GM12875 (cell line): ENCODE measurements around the gene TTLL6.

Experiments
- H3K4me3 ChIP-seq: one replicate; pipeline ENCODE4 v1.5.1; 2011; ENCODE audit warnings: low read depth, low read length, control low read depth
- TF ChIP-seq, protein P1 (sequence below): IDR thresholded peaks from 2 replicates; pipeline ENCODE4 v1.5.1; 2011; ENCODE audit warnings: low read depth, mild to moderate bottlenecking, control low read depth, inconsistent platforms, low read length, moderate library complexity, borderline replicate concordance; ENCODE audit not compliant: insufficient read depth

TTLL6 gene

DNA sequence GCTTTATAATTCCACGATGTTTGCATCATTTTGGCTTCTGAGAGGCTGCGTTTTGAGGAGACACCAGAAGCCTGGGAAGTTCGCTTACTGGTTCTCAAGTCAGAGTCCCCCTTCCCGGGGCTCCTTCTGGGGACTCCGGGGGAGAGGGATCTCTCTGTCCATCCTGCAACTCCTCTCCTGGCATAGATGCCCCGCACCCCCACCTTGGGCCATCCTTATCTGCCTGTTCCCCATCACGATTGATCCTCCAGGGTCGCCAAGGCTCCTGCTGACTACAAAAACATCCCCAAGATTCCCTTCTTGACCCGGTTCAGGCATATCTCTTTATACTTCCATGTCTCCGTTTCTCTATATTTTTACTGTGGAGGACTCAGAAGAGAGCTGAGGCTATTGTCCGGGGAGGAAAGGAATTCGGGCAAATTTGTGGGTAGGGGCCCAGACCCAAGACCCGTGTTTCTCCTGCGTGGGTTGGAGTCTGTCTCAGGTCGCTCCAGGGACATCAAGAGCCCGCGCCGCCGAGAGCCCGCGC lies 70.0 kb downstream of the TTLL6 start:
- TF ChIP-seq, protein P1, sequence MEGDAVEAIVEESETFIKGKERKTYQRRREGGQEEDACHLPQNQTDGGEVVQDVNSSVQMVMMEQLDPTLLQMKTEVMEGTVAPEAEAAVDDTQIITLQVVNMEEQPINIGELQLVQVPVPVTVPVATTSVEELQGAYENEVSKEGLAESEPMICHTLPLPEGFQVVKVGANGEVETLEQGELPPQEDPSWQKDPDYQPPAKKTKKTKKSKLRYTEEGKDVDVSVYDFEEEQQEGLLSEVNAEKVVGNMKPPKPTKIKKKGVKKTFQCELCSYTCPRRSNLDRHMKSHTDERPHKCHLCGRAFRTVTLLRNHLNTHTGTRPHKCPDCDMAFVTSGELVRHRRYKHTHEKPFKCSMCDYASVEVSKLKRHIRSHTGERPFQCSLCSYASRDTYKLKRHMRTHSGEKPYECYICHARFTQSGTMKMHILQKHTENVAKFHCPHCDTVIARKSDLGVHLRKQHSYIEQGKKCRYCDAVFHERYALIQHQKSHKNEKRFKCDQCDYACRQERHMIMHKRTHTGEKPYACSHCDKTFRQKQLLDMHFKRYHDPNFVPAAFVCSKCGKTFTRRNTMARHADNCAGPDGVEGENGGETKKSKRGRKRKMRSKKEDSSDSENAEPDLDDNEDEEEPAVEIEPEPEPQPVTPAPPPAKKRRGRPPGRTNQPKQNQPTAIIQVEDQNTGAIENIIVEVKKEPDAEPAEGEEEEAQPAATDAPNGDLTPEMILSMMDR, result no peak
- no peak overlapping the region for H3K4me3 ChIP-seq

DNA sequence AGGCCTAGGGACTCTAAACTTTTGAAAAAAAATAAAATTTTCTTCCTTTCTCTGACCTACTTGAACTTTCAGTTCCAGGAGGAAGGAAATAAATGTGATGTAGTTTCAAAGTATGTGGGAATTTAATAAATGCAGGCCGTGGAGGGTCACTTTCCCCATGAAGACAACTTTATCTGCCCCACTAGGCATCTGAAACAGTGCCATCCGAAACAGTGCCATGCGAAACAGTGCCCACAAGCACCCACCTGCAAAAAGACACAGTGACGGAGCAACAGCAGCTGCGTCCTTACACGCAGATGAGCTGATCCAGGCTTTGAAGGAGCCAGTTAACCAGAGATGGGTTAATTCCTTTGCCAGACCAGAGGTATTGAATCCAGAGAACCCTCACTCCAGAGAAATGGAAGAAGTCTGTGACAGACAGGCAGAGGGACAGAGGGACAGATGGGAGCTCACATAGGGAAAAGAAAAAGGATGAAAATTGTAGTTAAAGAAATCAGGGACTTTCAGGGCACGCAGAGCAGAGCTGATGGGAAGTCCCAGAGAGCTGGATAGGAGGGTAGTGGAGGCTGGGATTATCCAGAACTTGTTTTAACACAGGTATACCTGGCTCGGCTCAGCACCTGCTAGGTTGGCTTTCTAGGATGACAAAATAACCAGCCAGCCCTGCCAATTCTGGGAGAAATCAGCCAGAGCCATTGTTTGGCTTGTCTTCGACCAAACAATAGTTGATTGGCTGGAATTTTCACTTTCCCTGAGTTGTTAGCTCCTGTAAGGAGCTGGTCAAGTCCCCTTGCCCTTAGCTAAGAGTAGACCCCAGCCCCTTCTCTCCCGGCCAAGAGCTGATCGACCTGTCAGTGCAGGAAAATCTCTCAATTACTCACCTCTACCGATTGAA lies 71.4 kb downstream of the TTLL6 start:
- TF ChIP-seq, protein P1, result no peak
- no peak overlapping the region for H3K4me3 ChIP-seq

DNA sequence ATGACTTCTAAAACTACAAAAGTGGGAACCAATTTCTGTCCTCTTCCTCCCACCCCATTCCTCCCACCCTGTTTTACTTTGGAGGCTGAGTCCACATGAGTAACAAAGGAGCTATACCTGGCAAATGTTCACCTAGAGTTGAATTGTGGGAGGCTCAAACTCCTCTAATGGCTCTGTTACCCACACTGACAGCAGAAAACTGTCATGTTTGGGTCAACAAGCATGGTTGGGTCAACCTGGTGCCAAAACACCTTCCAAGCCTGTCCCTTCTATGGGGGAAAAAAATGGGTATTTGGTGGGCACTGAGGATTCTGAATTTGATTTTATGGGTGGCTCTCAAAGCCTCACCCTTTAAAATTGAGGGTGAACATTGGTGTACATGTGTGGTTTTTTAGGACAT lies 76.5 kb downstream of the TTLL6 start:
- no peak overlapping the region for H3K4me3 ChIP-seq
- TF ChIP-seq, protein P1, result no peak

DNA sequence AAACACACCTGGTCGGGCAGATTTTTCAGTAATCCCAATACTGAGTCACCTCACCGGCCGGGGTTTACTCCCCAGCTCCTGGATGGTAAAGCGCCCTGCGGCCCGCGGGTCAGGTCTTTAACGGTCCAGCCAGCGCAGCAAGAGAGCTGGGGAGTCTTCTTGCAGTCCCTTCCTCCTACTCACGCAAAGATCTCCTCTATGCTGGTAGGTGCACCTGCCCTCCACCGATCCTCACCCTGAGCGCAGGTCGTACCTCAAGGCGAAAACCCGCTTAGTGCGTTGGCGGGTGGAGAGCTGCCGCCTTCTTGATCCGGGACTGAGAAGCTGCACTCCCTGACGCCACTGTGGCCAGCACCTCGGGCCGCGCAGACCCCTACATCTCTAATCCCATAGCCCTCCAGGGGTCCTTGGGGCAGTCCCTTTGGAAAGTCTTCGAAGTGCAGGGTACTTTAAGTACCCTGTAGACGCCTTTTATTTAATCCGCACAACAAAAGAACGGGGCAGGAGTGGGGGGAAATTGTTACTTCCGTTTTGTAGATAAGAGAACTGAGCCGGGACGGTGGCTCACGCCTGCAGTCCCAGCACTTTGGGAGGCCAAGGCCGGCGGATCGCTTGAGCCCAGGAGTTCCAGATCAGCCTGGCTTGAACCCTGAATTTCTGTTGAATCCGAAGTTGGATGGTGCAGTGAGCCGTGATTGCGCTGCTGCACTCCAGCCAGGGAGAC lies 78.1 kb downstream of the TTLL6 start:
- TF ChIP-seq, protein P1, result no peak

DNA sequence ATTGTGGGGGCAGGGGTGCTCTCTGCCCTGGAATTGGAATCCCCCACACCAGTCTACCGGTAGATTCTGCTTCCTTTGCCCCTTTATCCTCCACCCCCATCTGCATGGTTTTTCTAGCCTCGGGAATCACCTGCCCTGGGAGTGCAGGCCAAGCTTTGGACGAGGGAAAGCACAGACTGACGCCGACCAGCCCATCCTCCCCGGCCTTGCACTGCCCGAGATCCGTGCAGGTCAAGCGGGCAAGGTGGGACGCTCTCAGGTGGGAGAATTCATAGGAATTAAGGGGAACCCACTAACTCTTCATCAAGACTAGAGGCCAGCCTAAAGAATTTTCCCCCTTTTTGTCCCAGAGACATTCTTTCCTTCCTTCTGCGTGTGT lies 78.6 kb downstream of the TTLL6 start:
- H3K4me3 ChIP-seq, result no peak overlapping the region
- TF ChIP-seq, protein P1, result no peak

More for the DNA sequence above, 78.1 kb downstream of the TTLL6 start:
- H3K4me3 ChIP-seq, result no peak overlapping the region

DNA sequence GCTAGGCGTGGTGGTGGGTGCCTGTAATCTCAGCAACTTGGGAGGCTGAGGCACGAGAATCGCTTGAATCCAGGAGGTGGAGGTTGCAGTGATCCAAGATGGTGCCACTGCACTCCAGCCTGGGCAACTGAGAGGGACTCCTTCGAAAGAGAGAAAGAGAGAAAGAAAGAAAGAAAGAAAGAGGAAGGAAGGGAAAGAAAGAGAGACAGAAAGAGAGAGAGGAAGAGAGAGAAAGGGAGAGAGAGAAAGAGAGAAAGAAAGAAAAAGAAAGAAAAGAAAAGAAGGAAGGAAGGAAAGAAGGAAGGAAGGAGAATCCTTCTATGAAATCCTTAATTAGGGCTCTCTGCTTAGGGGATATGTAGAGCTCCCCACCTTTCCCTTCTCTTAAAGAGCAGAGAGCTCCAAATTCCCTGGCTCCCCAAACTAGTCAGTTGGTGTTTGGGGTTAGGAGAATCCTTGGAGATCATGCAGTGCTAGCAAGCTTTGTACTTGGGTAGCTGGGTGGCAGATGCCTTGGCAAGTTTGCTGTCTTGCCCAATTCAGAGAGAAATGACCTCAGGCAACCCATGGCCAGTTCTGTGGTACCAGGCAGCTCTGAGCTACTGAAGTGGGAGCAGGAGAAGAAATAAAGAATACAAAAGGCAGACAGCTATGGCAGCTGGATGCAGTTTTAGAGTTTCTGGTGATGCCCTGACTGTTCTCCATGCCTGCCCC lies 79.5 kb downstream of the TTLL6 start:
- TF ChIP-seq, protein P1, result no peak
- no peak overlapping the region for H3K4me3 ChIP-seq
